Thyroid gland (tissue), 4 donors: Measurements from ENCODE around the gene ARGLU1.

ENCODE experiments used
- CTCF ChIP-seq, 6 experiments: fragments of 200-600 bp in 3 of 6; fragments of 450-650 bp in 3 of 6; sonication (generic) in 3 of 6; IDR thresholded peaks; one replicate each; pipeline ENCODE4 v1.5.1; 2016 to 2019; ENCODE audit warnings: antibody characterized with exemption in 6 of 6, mild to moderate bottlenecking in 2 of 6, inconsistent platforms in 1 of 6, moderate library complexity in 1 of 6
- POLR2A ChIP-seq, 2 donors: fragments of 450-650 bp; IDR thresholded peaks; one replicate each; pipeline ENCODE4 v1.6.1; 2017; ENCODE audit warnings: antibody characterized with exemption in 2 of 2, mild to moderate bottlenecking in 2 of 2, moderate library complexity in 1 of 2

DNA sequence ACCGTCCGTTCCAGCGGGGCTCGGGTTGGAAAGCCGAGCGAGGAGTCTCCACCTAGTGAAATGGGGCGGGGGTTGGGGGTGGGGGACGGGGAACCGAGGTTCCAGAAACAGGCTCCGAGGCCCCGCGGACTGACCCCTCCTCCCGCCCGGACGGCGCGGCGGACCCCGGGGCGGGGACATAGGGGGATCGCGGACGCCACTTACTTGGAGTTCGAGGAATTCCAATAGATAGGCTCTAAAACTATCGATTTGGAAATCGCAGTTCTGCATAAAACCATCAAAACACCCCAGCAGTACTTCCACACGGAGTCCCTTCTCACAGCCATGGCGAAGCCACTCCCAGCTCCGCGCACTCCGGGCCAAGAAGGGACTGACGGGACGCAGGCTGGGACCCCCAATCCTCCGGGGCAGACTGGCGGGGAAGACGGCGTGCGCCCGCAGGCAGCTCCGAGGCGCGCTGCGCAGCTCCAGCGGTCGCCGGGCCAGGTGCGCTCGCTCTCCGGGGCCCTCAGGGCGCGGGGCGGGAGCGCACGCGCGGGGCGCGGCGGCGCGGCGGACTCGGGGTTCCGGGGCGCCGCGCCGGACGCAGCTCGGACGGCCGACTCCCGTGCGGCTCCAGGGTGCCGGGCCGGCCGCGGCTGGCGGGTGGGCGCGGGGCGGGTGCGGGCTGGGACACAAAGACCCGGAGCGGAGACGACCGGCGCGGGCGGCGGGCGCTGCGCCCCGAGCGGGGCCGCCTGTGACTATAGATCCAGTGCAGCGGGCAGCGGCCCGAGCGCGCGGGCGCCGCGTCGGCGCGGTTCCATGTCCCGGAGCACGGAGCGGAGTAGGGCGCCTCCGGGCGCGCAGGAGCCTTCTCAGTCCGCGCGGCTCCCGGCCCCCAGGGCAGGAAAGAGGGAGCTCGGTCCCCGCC, 33.0 kb downstream of the ARGLU1 start:
- no peak for TF ChIP-seq POLR2A (IDR thresholded peaks at IDR 0.05)
- TF ChIP-seq CTCF (IDR thresholded peaks at IDR 0.05) = no peak
